Colonic mucosa (tissue), 4 donors: ENCODE data around the gene DENND1A. TPM values are rescaled to one million over a fixed set of nuclear protein-coding genes. Genes with fewer than 3 reads are reported as not detected.

ENCODE experiments used
- DNase-seq: peaks from one replicate; pipeline ENCODE4 v3.0.0-alpha.2; 2020
- H3K27ac ChIP-seq: fragments of 200-600 bp; one replicate; pipeline ENCODE4 v1.8.0; 2021
- H3K27me3 ChIP-seq: fragments of 200-600 bp; one replicate; pipeline ENCODE4 v1.8.0; 2021
- H3K36me3 ChIP-seq: fragments of 200-600 bp; one replicate; pipeline ENCODE4 v1.8.0; 2021
- H3K4me1 ChIP-seq: fragments of 200-600 bp; one replicate; pipeline ENCODE4 v1.8.0; 2021; ENCODE audit warnings: mild to moderate bottlenecking
- H3K4me3 ChIP-seq: fragments of 200-600 bp; one replicate; pipeline ENCODE4 v1.8.0; 2021
- H3K9ac ChIP-seq, 2 donors: one replicate each; pipeline ENCODE4 v1.7.0; 2013; ENCODE audit warnings: control low read depth in 2 of 2, low read depth in 2 of 2, low read length in 2 of 2
- H3K9me3 ChIP-seq: fragments of 200-600 bp; one replicate; pipeline ENCODE4 v1.8.0; 2021
- intact Hi-C: fragments of 100-400 bp; cut with DNase I; formaldehyde crosslinking; loops from one replicate; pipeline ENCODE4 v1.14.1; 2022
- total RNA-seq, 2 donors: library from RNA; stranded (reverse); fragmentation: NEBNext Ultra II Directional in 1 of 2; extraction: Animal tissue kit (Norgen Biotek cat#: 25700) in 1 of 2; gene quantifications; one replicate each; pipeline ENCODE4 v1.2.1, GENCODE V29; 2021
- TF ChIP-seq, protein P1 (sequence below): fragments of 200-600 bp; IDR thresholded peaks from one replicate; pipeline ENCODE4 v1.8.0; 2022; ENCODE audit warnings: antibody characterized with exemption, mild to moderate bottlenecking
- donor health status: healthy.
- donor health status: DM: no; HTN: no; CAD: no.
- donor health status: DM: no; HTN: no; CAD: no.

DENND1A gene
- total RNA-seq, 2 donors from 2014 or later: 34.3 to 39.9 TPM

DNA sequence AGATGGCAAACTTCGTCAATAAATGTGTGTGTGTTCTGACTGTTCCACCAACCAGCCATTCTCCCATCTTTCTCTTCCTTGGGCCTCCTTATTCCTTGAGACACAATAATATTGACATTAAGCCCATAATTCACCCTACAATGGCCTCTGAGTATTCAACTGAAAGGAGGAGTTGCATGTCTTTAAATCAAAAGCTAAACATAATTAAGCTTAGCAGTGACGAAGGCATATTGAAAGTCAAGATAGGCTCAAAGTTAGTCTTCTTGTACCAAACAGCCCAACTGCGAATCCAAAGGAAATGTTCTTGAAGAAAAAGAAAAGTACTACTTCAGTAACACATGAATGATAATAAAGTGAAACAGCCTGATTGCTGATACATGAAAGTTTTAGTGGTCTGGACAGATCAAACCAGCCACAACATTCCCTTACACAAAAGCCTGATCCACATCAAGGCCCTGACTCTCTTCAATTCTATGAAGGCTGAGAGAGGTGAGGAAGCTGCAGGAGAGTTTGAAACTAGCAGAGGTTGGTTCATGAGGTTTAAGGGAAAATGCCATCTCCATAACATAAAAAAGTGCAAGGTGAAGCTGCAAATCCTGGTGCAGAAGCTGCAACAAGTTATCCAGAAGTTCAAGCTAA lies 81.4 kb downstream of the DENND1A start:
- intact Hi-C loops: no loop called here
- DNase-seq: no peak
- no peak overlapping the region for H3K9ac ChIP-seq
- H3K27me3 ChIP-seq: no peaks in the 10 kb centered on the region
- H3K9me3 ChIP-seq: no peaks in the 10 kb centered on the region
- no peak overlapping the region for H3K4me3 ChIP-seq
- H3K4me1 ChIP-seq: no peaks in the 10 kb centered on the region
- H3K36me3 ChIP-seq: no peaks in the 10 kb centered on the region
- H3K27ac ChIP-seq: no peak overlapping the region
- TF ChIP-seq, protein P1, sequence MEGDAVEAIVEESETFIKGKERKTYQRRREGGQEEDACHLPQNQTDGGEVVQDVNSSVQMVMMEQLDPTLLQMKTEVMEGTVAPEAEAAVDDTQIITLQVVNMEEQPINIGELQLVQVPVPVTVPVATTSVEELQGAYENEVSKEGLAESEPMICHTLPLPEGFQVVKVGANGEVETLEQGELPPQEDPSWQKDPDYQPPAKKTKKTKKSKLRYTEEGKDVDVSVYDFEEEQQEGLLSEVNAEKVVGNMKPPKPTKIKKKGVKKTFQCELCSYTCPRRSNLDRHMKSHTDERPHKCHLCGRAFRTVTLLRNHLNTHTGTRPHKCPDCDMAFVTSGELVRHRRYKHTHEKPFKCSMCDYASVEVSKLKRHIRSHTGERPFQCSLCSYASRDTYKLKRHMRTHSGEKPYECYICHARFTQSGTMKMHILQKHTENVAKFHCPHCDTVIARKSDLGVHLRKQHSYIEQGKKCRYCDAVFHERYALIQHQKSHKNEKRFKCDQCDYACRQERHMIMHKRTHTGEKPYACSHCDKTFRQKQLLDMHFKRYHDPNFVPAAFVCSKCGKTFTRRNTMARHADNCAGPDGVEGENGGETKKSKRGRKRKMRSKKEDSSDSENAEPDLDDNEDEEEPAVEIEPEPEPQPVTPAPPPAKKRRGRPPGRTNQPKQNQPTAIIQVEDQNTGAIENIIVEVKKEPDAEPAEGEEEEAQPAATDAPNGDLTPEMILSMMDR: no peak

DNA sequence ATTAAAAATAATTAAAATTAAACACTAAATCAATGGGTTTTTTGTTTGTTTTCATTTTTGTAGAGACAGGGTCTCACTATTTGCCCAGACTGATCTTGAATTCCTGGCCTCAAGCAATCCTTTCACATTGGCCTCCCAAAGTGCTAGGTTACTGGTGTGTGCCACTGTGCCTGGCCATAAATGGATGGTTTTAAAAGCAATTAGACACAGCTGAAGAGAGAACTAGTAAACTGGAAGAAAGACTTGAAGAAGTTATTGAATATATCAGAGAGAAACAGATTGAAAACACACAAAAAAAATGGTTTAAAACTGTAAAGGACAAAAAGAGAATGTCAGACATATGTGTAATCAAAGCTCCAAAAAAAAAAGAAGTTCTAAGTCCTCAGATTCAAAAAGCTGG lies 83.0 kb downstream of the DENND1A start:
- Histone ChIP-seq H3K27ac (no peak overlapping the region), H3K9ac (no peak overlapping the region), H3K36me3 (no peaks in the 10 kb centered on the region), H3K4me1 (no peaks in the 10 kb centered on the region), H3K27me3 (no peaks in the 10 kb centered on the region), H3K9me3 (no peaks in the 10 kb centered on the region), H3K4me3 (no peak overlapping the region)
- no peak for DNase-seq
- intact Hi-C loops: loop anchor here (2.0 kb wide), 1 partner anchor 18 kb away; no protein-coding TSS in a partner anchor
- TF ChIP-seq, protein P1: no peak

DNA sequence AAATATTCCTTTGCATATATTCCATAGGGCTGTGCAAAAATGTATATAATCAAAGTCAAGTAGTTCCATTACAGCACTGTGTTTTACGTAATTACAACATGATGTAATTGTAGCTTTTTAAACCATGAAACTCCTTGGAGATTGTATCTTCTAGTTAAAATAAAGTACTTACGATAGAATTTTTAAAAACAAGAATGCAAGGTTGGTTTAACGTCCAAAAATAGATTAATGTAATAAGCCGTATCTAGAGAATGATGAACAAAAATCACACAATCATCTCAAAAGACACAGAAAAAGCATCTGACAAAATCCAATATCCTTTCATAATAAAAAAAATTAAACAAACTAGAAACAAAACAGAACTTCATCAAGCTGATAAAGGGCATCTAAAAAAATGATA lies 86.2 kb downstream of the DENND1A start:
- H3K9ac ChIP-seq: no peak overlapping the region
- no peaks in the 10 kb centered on the region for H3K36me3 ChIP-seq
- DNase-seq: no peak
- H3K4me1 ChIP-seq: no peaks in the 10 kb centered on the region
- no peaks in the 10 kb centered on the region for H3K27me3 ChIP-seq
- no peak overlapping the region for H3K4me3 ChIP-seq
- H3K9me3 ChIP-seq: no peaks in the 10 kb centered on the region
- TF ChIP-seq, protein P1: no peak
- intact Hi-C loops: no loop called here
- H3K27ac ChIP-seq: no peak overlapping the region

DNA sequence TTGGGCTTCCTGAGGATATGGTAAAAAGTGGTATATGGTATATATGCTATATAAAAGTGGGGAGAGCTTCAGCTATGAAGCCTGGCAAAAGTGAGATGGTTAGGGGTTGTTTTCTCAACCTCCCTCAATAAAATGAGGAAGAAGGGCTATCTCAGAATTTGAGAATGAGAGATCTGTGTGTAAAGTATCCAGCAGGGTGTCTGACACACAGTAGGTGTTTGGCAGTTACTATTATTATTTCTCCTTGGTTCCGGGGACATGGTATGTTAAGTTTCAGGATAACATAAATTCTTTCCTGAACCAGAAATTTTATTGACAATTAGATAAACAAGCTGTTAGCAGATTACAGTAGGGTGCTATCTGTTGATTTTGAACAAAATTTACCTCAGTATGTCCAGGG lies 94.1 kb downstream of the DENND1A start:
- DNase-seq: no peak
- no peak overlapping the region for H3K9ac ChIP-seq
- H3K36me3 ChIP-seq: no peaks in the 10 kb centered on the region

DNA sequence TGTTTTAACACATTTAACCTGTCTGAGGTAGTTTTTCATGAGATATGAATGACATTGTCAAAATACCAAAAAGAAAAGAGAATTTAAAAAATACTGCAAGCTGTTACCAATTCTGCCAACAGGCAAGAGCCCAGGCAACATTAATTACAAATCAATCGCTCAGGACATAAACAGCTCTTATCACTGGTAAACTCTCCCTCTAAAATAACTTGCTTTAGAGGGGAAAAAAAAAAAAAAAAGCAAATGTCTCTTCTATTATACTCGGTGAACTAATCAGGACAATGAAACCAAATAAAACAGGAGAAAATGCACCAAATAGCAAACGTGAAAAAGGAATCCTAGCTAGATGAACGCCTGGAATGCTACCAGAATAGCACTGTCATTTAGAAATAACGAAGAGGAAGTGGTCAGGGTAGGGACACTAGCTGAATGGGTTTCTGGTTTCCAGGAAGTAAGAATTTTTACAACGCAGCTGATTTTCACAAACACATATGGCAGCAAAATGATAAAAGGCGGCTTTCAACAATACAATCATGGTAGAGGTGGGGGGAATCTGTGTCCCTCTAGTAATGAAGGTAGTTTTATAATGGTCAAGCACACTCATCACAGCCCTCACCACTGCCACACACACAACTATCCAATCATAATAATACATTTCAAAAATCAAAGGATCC lies 94.9 kb downstream of the DENND1A start:
- Histone ChIP-seq H3K4me3 (no peak overlapping the region), H3K27ac (no peak overlapping the region), H3K36me3 (no peaks in the 10 kb centered on the region), H3K9me3 (no peaks in the 10 kb centered on the region), H3K9ac (no peak overlapping the region), H3K27me3 (no peaks in the 10 kb centered on the region), H3K4me1 (no peaks in the 10 kb centered on the region)
- TF ChIP-seq, protein P1: no peak
- intact Hi-C loops: no loop called here
- DNase-seq: no peak

More for the DNA sequence above, 94.1 kb downstream of the DENND1A start:
- Histone ChIP-seq H3K27ac (no peak overlapping the region), H3K9me3 (no peaks in the 10 kb centered on the region), H3K4me3 (no peak overlapping the region), H3K4me1 (no peaks in the 10 kb centered on the region), H3K27me3 (no peaks in the 10 kb centered on the region)
- intact Hi-C loops: no loop called here
- TF ChIP-seq, protein P1: no peak
